SHP77 treated with DMSO at 0.1 percent for 48 hours (cell line): ENCODE measurements around the gene ZNF581.

Experiments used
- DNase-seq: peaks from one replicate; lab custom pipeline; 2025; lab: John Stamatoyannopoulos, UW

ZNF581 gene

GRCh38 chr19:55680339-55681130 lies 37.1 kb downstream of the ZNF581 start:
- no peak for DNase-seq

- no peak for DNase-seq
Observed at GRCh38 chr19:55681131-55682092, 38.0 kb downstream of the ZNF581 start.

- no peak for DNase-seq
Observed at GRCh38 chr19:55683449-55684261, 40.2 kb downstream of the ZNF581 start.

GRCh38 chr19:55684946-55685681 lies 41.7 kb downstream of the ZNF581 start:
- no peak for DNase-seq

- no peak for DNase-seq
Observed at GRCh38 chr19:55685776-55686175, 42.3 kb downstream of the ZNF581 start.

- DNase-seq: no peak
Observed at GRCh38 chr19:55686311-55687050, 43.0 kb downstream of the ZNF581 start.

GRCh38 chr19:55687281-55688201 lies 44.1 kb downstream of the ZNF581 start:
- DNase-seq: no peak

- no peak for DNase-seq
Observed at GRCh38 chr19:55688422-55689218, 45.2 kb downstream of the ZNF581 start.

- DNase-seq: no peak
Observed at GRCh38 chr19:55689411-55690108, 46.1 kb downstream of the ZNF581 start.

GRCh38 chr19:55690109-55690768 lies 46.8 kb downstream of the ZNF581 start:
- DNase-seq: no peak

- DNase-seq: no peak
Observed at GRCh38 chr19:55690769-55691545, 47.5 kb downstream of the ZNF581 start.

GRCh38 chr19:55691561-55692481 lies 48.4 kb downstream of the ZNF581 start:
- no peak for DNase-seq

GRCh38 chr19:55692681-55693081 lies 49.2 kb downstream of the ZNF581 start:
- no peak for DNase-seq

GRCh38 chr19:55693336-55693974 lies 50.0 kb downstream of the ZNF581 start:
- DNase-seq: no peak

GRCh38 chr19:55694241-55694655 lies 50.8 kb downstream of the ZNF581 start:
- DNase-seq: no peak
